Stimulated activated CD4-positive, alpha-beta T cell treated with anti-CD3 and anti-CD28 coated beads, Interleukin-12 subunit alpha, Interleukin-12 subunit beta, amount 100 ng/mL, for 4 hours (primary cell): ENCODE measurements around the gene MPDZ.

ENCODE experiments used
- DNase-seq: peaks from one replicate; pipeline ENCODE4 v3.0.0-alpha.2; 2020

MPDZ gene

GRCh38 chr9:13174906-13175639 lies 104.4 kb downstream of the MPDZ start:
- no peak for DNase-seq

GRCh38 chr9:13173553-13173952 lies 105.9 kb downstream of the MPDZ start:
- DNase-seq: no peak

- DNase-seq: no peak
These were observed 108.2 kb downstream of the MPDZ start for GRCh38 chr9:13171261-13171660.

- DNase-seq: no peak
These were observed 112.5 kb downstream of the MPDZ start for GRCh38 chr9:13166996-13167395.

- DNase-seq: no peak
These were observed 113.5 kb downstream of the MPDZ start for GRCh38 chr9:13165956-13166355.

DNA sequence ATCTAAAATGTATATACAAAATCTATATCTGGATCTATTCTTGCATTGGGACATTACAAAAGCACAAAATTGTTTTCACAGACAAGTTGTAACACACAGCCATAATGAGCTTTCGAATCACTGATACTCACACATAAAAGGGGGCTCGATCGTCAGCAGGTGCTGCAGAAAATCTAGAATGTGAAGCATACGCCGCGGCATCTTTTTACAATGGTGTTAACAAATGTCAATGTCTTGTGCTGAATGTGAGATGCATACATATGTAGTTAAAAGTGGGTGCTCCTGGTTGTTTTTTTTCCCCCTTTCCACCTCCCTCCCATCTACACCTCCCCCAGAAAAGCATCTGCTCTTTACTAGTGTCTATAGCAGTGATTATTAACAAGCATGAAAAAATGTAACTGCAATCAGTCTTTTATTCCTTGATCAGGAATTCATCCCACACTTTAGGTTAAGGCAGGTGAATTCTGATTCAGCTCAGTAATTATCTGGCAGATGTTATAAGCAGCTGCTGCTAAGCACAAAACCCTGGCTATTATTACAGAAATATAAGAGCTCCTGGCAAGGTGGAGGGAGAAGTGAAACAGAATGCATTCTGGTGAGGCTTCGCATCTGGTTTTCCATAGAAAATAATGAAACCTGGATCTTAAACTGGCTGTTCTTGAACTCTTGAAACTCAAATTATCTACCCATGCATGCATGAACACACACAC lies 114.1 kb downstream of the MPDZ start:
- no peak for DNase-seq

GRCh38 chr9:13163946-13164345 lies 115.5 kb downstream of the MPDZ start:
- DNase-seq: no peak

GRCh38 chr9:13163287-13163686 lies 116.2 kb downstream of the MPDZ start:
- DNase-seq: no peak

DNA sequence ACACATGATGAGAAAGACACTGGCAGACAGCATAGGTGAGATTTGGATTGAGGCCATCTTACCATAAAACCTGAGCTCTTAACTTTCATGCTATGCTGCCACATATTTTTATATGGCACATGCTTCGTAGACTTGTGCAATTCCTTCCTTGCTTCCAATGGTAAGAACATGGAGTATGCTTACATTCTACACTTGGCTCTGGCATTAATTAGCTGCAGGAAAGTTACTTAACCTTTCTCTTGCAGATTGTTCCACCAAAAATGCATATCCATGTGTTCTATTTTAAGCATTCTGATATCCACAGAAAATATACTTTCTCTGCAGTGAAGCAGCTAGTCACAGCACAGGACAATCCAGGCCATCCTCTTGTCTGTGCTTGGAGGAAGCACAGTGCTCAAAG lies 119.4 kb downstream of the MPDZ start:
- no peak for DNase-seq

GRCh38 chr9:13158986-13159385 lies 120.5 kb downstream of the MPDZ start:
- no peak for DNase-seq

DNA sequence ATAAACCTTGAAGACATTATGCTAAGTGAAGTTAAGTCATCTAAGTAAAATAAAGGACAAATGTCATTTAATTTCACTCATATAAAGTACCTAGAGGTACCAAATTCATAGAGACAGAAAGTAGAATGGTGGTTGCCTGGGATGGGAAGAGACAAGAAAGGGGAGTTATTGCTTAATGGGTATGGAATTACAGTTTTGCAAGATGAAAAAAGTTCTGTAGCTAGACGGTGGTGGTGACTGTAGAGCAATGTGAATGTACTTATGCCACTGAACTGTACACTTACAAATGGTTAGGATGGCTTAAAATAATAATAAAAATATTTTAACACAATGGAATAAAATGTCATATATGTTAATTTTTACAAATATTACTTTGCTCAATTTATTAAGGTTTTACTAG lies 128.0 kb downstream of the MPDZ start:
- DNase-seq: no peak

DNA sequence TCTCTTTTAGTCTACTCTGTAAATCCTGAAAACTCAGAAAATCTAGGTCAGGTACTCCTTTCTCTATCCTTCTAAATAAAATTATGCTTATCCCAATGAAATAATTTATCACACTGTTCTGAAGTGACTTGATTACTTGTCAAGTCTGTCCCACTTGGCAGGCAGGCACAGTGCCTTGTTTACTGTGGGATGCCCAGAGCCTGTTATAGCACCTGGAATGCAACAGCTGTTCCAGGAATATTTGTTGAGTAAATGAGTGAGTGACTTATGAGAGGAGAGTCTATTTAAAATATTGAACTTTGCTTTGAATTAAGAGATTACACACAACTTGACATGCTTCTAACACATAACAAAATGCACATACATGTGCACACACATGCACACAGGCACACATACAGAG lies 130.0 kb downstream of the MPDZ start:
- DNase-seq: no peak

GRCh38 chr9:13146840-13147239 lies 132.7 kb downstream of the MPDZ start:
- DNase-seq: no peak

DNA sequence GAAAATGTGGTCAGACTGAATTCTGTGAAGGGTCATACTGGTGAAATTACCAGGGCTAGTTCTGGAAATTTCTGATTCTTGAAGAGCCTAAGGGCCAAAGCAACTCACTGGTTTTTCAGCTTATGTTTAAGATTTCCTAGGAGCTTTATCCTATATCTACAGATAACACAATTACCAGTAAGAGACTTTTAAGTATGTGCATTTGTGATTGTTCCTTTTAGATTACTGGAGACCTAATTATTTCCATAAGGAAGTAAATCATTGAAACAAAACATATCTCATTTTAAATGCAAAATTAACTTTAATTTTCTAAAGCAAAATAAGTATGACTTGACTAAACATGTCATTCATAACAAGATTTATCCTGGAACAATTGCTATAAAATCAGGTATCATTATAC lies 134.2 kb downstream of the MPDZ start:
- DNase-seq: no peak

GRCh38 chr9:13144166-13144775 lies 135.2 kb downstream of the MPDZ start:
- DNase-seq: no peak

DNA sequence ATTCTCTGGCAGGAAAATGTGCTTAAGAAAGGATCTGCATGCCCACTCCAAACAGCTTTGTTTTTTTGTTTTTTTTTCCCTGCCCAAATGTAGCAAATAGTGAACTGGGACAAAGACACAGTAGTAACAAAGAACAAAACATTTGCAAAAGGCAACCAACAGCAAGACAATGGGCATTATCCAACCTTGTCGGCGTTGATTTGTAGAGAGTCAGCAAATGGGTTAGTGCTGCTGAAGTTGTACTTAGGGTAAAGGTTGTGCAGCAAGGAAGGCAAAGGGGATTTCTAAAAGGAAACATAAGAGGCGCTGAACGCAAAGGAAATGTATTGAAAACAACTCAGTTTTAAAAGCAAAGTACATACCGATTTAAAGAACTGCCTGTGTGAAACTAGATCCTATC lies 136.2 kb downstream of the MPDZ start:
- DNase-seq: no peak

DNA sequence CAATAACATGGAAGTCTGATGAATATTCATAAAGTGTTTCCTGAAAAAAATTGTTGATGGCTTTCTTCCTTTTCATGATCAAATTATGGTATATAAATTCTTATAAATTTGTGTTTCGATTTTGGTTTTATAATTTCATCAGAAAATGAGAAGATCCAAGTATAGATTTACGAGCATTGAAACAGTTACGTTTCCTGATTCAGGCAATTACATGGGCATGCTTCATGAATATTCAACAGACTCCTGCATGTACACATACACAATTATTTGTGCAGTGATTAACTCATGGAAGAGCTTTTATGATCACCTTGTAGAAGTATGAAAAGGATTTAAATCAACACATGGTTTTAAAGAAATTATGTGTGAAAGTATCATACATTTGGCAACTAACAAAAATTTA lies 136.7 kb downstream of the MPDZ start:
- no peak for DNase-seq

GRCh38 chr9:13141629-13142028 lies 137.9 kb downstream of the MPDZ start:
- no peak for DNase-seq

DNA sequence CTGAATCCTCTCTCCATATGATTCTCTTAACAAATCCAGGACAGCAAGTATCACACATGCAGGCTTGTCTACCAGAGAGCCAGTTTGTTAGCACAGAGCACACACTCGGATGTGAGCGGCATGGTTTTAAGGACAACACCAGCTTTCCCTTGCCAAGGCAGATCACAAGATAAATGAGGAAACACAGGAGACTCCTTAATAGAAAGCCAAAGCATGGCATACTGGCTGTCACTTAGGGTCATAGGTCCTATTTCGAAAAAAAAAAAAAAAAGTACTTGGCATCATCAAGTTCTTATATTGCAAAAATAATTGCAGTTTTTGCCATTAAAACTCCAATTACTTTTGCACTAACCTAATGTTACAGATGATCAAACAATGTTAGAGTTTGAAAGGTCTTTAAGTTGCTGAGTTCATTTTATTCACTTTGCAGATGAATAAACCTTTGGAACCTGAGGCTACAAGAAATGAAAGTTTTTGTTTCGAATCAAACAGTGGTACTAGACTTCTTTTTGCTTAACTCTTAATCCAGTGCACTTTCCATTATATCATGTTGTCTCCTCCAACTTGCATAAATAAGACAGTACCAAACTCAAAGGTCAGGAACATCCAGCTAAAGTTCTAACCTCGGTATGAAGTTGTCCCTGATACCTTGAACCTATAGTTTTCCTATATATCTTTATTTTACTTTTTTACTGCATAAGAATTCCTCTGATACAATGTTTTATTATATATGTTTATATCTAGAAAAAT lies 138.5 kb downstream of the MPDZ start:
- DNase-seq: no peak

- DNase-seq: no peak
These were observed 139.8 kb downstream of the MPDZ start for GRCh38 chr9:13139641-13140171.

DNA sequence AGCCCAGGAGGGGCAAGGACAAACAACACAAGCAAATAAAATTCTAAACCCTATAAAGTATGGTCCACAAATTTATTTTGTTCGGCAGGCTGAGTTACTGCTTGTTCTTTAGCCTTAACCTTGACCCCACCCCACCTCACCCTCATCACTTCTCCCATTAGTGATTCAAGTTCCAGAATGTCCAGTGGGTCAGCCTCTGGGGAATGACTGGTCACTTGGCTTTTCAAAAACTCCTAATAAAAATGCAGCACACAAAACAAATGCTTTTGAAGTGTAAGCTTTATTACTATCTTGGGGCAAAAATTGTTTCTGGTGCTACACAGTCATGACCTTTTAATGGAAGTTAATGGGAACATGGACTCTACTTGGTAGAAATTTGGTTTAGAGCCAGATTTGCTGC lies 142.1 kb downstream of the MPDZ start:
- DNase-seq: no peak

- no peak for DNase-seq
These were observed 147.5 kb downstream of the MPDZ start for GRCh38 chr9:13131991-13132390.

- DNase-seq: no peak
These were observed 148.1 kb downstream of the MPDZ start for GRCh38 chr9:13131416-13131815.
